GM19452 (cell line): Measurements from ENCODE around the gene KIN.
A peak's percentile ranks its signal among the peaks of the same experiment; 100 is the strongest.
"Not testable (repeated sequence)": the region's sequence is repeated elsewhere in the genome, so short reads cannot be mapped to it uniquely, and the experiment has no call there.

Source experiments
- ATAC-seq: cut with Tn5 transposase; IDR thresholded peaks from one replicate; pipeline ENCODE4 v1.9.1; 2021; ENCODE audit not compliant: unreplicated experiment

The KIN gene

DNA sequence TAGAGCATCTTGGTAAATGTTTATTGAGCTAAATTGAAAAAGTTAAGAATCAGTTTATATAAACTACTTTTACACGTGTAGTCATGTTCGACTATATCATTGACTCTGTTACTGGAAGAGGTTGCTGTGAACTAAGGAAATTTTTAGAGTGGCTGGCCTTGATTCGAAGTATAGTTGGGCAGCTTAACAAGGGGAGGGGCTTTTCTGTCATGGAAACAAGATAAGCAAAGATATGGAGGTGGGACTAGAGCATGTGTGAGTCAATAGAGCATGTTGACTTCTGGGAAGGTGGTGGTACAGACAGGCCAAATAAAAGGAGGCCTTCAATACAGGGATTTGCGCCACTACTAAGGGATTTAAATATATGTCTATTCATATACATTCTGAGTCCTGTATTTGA, 7.8 kb upstream of the KIN start:
- no peak for ATAC-seq

DNA sequence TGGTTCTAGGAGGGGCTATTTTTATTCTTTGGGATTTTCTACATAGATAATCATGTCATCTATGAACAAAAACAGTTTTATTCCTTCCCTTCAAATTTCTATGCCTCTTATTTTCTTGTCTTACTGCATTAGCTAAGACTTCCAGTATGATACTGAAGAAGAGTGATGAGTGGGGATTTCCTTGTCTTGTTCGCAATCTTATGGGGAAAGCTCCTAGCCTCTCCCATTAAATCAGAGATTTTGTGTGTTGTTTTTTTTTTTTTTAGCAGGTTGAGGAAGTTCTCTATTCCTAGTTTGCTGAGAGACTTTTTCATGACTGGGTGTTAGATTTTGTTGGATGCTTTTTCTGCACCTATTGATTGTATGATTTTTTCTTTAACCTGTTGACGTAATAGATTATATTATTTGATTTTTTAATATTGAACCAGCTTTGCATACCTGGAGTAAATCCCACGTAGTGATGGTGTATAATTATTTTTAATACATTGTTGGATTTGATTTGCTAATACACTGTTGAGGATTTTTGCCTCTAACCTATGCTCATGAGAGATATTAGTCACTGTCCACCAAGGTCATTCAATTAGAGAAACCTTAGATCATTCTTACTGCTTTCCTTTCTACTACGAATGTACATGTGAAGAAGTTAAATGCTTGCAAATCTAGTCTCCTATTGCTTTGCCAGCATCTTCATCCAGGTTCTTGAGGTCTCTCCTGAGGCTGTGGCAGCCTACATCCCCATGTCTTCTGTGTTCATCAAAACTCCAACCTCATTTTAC, 6.6 kb upstream of the KIN start:
- ATAC-seq: no peak

DNA sequence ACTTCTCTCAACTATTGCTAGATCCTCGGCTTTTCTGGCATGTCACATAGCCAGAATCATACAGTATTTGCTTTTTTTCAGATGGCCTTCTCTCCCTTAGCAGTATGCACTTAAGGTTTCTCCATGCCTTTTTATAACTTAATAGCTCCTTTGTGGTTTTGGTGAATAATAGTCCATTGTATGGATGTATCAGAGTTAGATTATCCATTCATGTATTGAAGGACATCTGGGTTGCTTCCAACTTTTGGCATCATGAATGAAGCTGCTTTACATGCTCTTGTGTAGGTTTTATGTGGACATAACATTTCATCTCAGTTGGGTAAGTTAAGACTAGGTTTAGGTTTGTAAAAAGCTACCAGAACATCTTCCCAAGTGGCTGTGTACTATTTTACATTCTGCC, 4.7 kb upstream of the KIN start:
- no peak for ATAC-seq

DNA sequence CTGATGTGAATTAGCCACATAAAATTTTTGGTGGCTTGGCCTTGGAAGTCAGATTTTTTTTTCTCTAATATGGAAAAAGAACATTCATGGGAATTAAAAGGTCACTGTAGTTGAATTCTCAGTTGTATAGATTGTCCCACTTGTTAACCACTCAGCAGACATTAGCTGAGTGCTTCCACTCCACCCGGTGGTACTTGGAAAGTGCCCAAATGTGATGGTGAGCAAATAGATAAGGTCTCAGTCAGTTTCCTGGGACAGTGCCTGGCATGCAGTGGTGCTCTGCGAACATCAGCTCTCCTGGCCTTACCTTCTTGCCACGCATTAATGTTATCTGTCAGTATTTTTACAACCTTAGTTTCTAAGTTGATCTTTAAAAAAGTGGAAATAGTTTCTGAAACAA, 1.6 kb upstream of the KIN start:
- ATAC-seq: no peak

DNA sequence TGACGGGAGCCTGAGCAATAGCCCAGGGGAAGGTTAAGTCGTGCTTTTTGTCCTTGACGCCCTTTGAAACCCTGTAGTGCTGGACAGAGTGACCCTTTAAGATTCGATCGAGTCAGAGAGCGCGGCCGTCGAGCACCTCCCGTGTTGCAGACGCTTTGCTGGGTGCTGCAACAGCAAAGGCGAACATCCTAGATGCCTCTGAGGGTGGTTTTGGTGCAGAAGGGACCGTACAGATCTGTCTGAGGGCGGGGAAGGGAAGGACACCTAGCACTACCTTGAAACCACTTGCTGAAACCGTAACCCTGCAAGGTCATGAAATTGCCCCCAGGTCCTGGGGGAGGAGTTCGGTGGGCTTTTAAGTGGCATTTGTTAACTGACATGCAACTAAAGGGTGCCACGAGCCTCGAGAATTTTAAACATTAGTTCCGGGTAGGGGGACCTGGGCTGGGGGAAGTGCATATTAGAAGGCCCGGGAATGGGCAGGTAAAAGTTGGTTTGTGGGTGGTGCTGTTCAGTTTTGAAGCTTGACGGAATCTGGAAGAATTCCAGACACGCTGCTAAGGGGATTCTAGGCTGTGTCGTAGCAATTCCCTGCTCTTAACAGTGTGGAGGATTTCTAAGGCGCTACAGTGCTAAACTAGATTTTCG, 970 bp upstream of the KIN start:
- peak; percentile 4 for ATAC-seq

DNA sequence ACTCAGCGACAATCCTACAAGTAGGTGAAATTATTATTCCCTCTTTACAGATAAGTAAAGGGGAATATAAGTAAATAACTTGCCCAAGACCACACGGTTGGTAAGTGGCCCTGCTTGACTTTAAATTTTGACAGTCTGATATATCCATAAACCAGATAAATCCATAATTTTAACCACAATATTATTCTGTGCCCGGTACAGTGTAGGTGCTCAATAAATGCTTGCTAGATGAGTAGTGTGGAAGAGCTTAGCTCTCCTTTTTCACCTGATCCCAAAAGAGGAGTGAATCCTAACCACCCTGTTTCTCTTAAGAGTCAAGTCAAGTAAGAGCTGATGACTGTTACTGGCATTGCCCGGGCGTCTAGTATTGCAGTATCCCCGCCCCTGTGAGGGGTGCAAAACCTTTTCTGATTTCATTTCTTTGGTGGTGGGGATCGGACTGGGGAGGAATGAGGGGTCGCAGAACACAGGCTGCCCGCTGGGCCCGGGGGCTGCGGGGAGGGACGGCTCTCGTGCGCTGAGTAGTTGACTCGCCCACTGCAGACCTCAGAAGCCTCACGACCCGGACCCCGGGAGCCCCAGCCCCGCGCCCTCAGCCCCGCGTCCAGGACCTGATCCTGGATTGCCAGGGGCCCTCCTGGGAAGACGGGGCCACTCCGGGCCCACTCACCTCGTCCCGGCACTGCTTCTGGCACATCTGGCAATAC, 490 bp downstream of the KIN start:
- peak; percentile 14 for ATAC-seq

DNA sequence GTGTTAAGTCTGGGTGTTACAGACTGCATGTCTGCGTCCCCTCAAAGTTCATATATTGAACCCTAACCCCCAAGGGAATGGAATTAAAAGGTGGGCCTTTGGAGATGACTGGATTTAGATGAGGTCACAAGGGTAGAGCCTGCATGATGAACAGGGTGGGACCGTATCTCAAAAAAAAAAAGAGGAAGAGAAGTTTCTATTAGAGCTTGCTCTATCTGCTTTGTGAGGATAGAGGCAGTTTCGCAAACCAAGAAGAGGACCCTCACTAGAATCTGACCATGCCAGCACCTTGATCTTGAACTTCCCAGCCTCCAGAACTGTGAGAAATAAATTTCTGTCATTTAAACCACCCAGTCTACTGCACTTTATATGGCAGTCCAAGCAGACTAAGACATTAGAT, 1.4 kb downstream of the KIN start:
- ATAC-seq: no peak

DNA sequence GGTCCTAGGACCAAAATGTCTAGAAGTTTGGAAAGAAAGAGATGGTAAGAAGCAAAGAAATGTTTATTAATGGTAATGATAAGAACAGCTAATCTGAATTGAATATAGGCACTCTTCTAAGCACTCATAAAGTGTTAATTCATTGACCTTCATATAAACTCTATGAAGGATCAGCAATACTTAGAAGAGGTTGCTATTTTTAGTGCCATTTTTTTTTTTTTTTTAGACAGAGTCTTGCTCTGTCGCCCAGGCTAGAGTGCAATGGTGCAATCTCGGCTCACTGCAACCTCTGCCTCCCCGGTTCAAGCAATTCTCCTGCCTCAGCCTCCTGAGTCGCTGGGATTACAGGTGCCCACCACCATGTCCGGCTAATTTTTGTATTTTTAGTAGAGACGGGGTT, 5.6 kb downstream of the KIN start:
- ATAC-seq: not testable (repeated sequence)

DNA sequence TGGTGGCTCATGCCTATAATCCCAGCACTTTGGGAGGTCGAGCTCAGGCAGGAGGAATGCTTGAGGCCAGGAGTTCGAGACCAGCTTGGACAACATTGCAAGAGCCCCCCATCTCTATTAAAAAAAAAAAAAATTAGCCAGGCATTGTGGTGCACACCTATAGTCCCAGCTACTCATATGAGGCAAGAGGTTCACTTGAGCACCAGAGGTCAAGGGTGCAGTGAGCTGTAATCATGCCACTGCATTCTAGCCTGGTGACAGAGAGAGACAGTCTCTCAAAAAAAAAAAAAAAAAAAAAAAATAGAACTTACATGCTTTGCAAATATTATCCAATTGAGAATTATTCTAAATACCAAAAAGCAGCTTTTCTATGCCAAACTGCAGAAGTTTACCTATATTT, 11.0 kb downstream of the KIN start:
- no peak for ATAC-seq

DNA sequence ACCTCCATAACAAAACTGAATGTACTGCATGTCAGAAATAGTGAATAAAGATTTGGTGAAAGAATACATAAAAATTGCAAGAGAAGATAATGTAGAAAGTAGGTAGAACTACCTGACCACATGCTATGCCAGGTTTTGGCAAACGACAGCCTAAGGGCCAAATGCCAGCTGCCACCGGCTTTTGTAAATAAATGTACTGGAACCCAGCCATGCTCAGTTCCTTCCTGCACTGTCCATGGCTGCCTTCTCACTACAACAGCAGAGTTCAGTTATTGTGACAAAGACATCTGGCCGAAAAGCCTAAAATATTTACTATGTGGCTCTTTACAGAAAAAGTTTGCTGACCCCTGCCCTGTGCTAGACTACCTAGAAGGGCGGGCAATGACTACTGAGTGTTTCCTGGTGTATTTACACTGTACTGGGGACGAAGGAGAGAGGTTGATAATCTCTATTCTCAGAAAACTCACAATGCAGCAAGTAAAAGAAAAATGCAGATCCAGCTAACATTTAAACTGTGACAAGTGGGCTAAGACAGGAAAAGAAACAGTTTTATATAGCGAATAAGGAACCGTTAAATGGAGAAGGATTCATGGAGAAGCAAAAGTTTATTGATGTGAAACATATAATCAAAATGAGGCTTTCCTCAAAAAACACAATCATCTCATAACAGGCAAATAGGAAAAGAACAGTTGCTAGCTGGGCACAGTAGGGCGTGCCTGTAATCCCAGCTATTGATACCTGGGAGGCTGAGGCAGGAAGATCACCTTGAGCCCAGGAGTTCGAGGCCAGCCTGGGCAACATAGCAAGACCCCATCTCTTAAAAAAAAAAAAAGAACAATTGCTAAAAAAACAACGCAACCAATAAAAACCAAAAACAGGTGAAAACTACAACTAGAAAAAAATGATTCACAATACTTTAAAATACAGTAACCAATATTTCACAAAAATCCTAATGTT, 13.7 kb downstream of the KIN start:
- ATAC-seq: no peak

DNA sequence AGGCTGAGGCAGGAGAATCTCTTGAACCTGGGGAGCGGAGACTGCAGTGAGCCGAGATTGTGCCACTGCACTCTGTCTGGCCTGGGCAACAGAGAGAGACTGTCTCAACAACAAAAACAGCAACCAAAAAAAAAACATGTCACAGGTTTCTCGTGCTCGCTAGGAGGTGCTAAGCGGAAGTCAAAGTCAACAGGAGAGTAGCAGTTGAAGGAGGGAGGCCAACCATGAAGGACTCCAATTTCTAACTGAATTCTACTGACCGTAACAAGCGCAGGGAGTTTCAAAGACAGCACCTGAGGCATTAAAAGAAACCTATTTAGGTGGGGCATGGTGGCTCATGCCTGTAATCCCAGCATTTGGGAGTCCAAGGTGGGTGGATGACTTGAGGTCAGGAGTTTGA, 19.4 kb downstream of the KIN start:
- ATAC-seq: no peak

DNA sequence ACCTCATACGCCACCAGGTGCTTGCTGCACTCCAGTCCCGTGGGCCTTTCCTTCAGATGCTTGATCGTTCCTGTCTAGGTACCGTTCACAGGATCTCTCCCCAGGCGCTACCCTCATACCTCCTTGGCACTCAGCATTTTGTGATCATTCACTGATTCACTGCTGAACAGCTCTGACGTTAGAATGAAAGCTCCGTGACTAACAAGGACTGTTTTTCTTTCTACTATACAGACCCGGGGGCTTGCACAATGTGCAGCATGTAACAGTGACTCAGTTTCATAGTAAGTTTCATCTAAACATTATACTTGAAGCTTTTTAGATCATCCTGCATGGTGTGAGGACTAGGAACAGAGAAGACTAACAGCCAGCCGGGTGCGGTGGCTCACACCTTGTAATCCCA, 20.6 kb downstream of the KIN start:
- no peak for ATAC-seq

DNA sequence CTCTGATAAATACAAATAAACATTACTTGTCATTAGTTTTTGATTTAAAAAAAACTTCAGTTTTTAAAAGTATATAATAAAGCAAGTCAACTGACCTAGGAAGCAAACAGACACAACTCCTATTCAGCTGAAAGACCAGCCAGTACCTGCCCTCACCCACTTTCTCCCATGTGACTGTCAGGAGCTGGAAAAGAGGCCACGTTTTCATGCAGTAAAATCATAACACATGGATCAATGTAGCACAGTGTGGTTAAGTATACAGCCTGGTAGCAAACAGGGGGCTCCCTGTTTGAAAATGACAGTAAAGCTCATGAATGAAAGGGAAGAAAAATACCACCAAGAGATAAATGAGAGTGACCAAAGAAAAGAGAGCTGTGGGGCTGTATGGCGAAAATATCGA, 21.6 kb downstream of the KIN start:
- no peak for ATAC-seq

DNA sequence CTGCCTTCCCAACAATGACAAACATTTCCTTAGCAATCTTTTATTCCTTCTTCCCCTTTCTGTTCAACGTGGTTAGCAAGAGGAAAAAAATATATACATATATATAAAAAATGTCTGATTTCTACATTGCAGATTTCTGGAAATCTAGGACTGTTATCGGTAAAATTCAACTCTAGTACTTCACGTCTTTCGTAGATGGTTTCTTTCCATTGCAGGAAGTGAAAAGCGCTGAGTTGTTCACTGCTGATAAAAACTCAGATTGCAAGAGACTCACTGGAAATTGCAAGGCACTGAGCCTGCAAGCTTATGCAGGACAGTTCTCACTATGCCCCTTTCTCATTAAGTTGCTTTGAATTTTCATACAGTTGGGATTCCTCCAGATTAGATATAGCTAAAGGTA, 23.9 kb downstream of the KIN start:
- no peak for ATAC-seq

DNA sequence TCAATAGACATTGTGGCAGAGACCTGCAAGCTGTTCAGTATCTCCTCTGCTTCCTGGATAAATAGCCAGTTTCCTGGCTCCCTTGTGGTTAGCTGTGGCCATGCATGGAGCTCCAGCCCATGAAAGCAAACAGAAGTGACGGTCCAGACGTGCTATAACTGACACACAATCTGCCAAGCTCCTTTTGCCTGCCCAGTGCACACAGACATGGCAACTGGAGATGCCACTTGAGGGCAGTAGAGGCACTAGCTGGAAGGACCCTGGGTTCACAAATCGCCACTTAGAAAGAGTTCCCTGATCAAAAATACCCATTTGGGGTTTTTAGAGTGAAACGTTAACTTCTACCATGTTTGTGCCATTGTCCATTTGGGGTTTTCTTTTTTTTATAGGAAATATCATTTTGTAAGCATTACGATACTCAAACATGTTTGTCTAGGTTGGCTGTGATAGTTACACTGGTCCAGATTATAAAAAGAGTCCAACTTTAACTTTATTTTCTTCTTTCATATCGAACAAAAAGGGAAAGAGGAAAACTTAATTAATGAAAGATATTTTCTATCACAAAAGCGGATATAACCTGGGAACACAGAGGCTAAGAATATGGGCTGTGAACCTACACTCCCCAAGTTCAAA, 31.3 kb downstream of the KIN start:
- ATAC-seq: no peak

DNA sequence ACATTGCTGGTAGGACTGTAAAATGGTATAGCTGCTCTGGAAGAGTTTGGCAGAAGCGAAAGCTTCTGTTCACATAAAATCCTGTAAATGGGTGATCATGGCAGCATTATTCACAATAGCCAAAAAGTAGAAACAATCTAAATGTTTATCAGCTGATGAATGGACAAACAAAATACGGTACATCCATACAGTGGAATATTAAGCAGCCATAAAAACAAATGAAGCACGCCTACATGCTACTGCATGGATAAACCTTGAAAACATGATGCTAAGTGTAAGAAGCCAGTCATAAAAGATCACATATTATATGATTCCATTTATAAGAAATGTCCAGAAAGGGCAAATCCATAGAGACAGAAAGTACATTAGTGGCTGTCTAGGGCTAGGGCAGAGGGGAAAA, 32.7 kb downstream of the KIN start:
- no peak for ATAC-seq

DNA sequence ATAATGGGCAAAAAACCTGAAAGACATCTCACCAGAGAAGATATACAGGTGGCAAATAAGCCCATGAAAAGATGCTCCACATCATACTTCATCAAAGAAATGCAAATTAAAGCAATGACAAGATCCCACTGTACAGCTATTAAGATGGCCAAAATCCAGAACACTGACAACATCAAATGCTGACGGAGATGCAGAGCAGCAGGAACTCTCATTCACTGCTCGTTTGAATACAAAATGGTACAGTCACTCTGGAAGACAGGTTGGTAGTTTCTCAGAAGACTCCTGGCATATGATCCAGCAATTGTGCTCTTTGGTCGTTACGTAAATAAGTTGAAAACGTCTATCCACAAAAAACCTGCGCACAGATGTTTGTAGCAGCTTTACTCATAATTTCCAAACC, 35.5 kb downstream of the KIN start:
- no peak for ATAC-seq

DNA sequence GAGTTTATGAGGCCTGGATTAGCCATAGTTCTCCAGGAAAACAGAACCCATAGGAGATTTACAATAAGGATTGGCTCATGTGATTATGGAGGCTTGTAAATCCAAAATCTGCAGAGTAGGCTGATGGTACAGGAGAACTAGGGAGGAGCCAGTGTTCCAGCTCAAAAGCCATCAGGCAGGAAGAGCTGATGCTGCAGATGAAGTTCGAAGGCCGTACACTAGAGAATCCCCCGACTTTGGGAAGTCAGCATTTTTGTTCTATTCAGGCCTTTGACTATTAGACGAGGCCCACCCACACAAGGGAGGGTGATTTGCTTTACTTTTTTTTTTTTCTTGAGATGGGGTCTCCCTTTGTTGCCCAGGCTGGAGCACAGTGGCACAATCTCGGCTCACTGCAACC, 37.6 kb downstream of the KIN start:
- ATAC-seq: no peak

DNA sequence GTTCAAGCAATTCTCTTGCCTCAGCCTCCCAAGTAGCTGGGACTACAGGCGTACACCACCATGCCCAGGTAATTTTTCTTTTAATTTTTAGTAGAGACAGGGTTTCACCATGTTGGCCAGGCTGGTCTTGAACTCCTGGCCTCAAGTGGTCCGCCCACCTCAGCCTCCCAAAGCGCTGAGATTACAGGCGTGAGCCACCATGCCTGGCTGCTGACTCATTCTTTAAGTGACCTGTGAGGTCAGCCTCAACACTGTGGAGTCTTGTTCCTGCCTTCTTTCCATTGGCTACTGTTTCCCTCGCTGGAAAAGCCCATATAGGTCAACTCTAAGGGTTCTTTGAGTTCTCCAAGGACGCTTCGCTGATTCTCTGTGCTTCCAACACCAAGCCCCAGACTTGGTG, 39.2 kb downstream of the KIN start:
- not testable (repeated sequence) for ATAC-seq

DNA sequence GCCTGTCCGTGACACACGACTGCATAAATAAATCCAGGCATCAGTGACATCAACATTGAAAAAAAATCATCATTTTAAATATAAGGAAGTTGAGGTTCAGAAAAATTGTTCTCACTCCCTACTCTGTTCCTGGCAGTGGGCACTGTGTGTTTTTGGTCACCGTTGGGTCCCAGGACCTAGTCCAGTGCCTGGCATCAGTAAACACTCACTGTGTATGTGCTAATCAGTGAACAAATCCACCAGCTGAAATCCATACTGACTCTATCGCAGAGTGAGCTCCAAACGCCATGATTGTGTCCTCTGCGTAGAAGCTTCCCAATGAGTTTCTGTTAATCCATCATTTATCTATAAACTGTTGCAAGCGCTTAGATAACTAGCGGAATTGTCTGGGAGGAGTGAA, 43.5 kb downstream of the KIN start:
- no peak for ATAC-seq
